ENCODE measurements around the gene KCTD13. TPM values are rescaled to one million over a fixed set of nuclear protein-coding genes. Genes with fewer than 3 reads are reported as not detected.

KCTD13 gene
- total RNA-seq, 3 donors from 2014 or later, result 22.2 to 25.8 (median 22.9) TPM

GRCh38 chr16:29868396-29869009 is 57.5 kb downstream of the KCTD13 start:
- intact Hi-C loops (cut with DNase I, micrococcal nuclease), result no loop called here
- no peak for TF ChIP-seq CTCF (IDR thresholded peaks at IDR 0.05)
- H3K4me1 ChIP-seq (ENCODE audit: low read depth), result no peaks in the 10 kb centered on the region
- DNase-seq (no peak), ATAC-seq (no peak)
- no peaks in the 10 kb centered on the region for H3K36me3 ChIP-seq (ENCODE audit: low read depth)
- no peaks in the 10 kb centered on the region for H3K9me3 ChIP-seq
- no peak overlapping the region for H3K4me3 ChIP-seq

- TF ChIP-seq CTCF (IDR thresholded peaks at IDR 0.05), result no peak
- ATAC-seq, result no peak
- H3K9me3 ChIP-seq, result no peaks in the 10 kb centered on the region
- H3K36me3 ChIP-seq (ENCODE audit: low read depth), result peaks cover 2% of the 10 kb centered on the region
- no peak overlapping the region for H3K4me3 ChIP-seq
- intact Hi-C loops (cut with DNase I, micrococcal nuclease), result no loop called here
- peaks cover 18% of the 10 kb centered on the region for H3K4me1 ChIP-seq (ENCODE audit: low read depth)
- DNase-seq, result no peak
Observed at GRCh38 chr16:29864205-29864604, 61.8 kb downstream of the KCTD13 start.

- no peak for TF ChIP-seq CTCF (IDR thresholded peaks at IDR 0.05)
- H3K4me3 ChIP-seq, result no peak overlapping the region
- no peaks in the 10 kb centered on the region for H3K9me3 ChIP-seq
- H3K36me3 ChIP-seq (ENCODE audit: low read depth), result peaks cover 7% of the 10 kb centered on the region
- intact Hi-C loops (cut with DNase I, micrococcal nuclease), result no loop called here
- DNase-seq, result no peak
- H3K4me1 ChIP-seq (ENCODE audit: low read depth), result peaks cover 18% of the 10 kb centered on the region
- no peak for ATAC-seq
Observed at GRCh38 chr16:29863669-29863984, 62.4 kb downstream of the KCTD13 start.

- peak; percentile 96 for ATAC-seq
- peak; percentile 38 for TF ChIP-seq CTCF (IDR thresholded peaks at IDR 0.05)
- peak within 1 kb of the TSS; percentile 87 for H3K4me3 ChIP-seq
- peaks cover 18% of the 10 kb centered on the region for H3K4me1 ChIP-seq (ENCODE audit: low read depth)
- peak; percentile 91 to 94 (median 94) for DNase-seq
- intact Hi-C loops (cut with DNase I, micrococcal nuclease), result no loop called here
- no peaks in the 10 kb centered on the region for H3K9me3 ChIP-seq
- peaks cover 7% of the 10 kb centered on the region for H3K36me3 ChIP-seq (ENCODE audit: low read depth)
Observed at GRCh38 chr16:29862884-29863668, 63.0 kb downstream of the KCTD13 start, which contains the start of gene CDIPT. Gene CDIPT, minus strand, starts transcription at chr16:29863226. Its CDS starts 369 bp downstream, at chr16:29862857.

- peak; percentile 30 for ATAC-seq
- peaks cover 18% of the 10 kb centered on the region for H3K4me1 ChIP-seq (ENCODE audit: low read depth)
- H3K4me3 ChIP-seq, result peak overlapping the region; percentile 87
- intact Hi-C loops (cut with DNase I, micrococcal nuclease), result no loop called here
- no peaks in the 10 kb centered on the region for H3K9me3 ChIP-seq
- peaks cover 7% of the 10 kb centered on the region for H3K36me3 ChIP-seq (ENCODE audit: low read depth)
- TF ChIP-seq CTCF (IDR thresholded peaks at IDR 0.05), result no peak
- DNase-seq, result peak in 1 of 3 donors; percentile 50
Observed at GRCh38 chr16:29862383-29862883, 63.6 kb downstream of the KCTD13 start.

Measured in mucosa of descending colon (tissue), 3 donors.